Hindlimb muscle (tissue), 1 donor: Measurements from ENCODE around the gene POLR1D. TPM values are rescaled to one million over a fixed set of nuclear protein-coding genes. Genes with fewer than 3 reads are reported as not detected.

ENCODE experiments used
- polyA plus RNA-seq: library from polyadenylated mRNA; unstranded; fragments of 120-200 nt; gene quantifications from one replicate; pipeline ENCODE4 v1.2.1, GENCODE V29; 2013; ENCODE audit not compliant: insufficient read length

POLR1D gene
- polyA plus RNA-seq, 1 donor: 138 TPM

Other genes with a start within 250 kb of the POLR1D start
- 174 TPM for gene GTF3A, start 197.3 kb upstream of the POLR1D start, polyA plus RNA-seq
- gene MTIF3, start 171.3 kb upstream of the POLR1D start, polyA plus RNA-seq: 56.0 TPM
- gene LNX2, start 1.4 kb upstream of the POLR1D start, polyA plus RNA-seq: 4.8 TPM
- not detected for gene GSX1, start 170.6 kb downstream of the POLR1D start, polyA plus RNA-seq